ENCODE data around the gene ZNF217. TPM values are rescaled to one million over a fixed set of nuclear protein-coding genes. Genes with fewer than 3 reads are reported as not detected.
A peak's percentile ranks its signal among the peaks of the same experiment; 100 is the strongest.
"Not testable (repeated sequence)": the region's sequence is repeated elsewhere in the genome, so short reads cannot be mapped to it uniquely, and the experiment has no call there.

Gene ZNF217
- total RNA-seq, 1 donor from 2014 or later: 8.9 TPM

GRCh38 chr20:53592992-53593465 is 610 bp downstream of the ZNF217 start:
- no peak for TF ChIP-seq CTCF (IDR thresholded peaks at IDR 0.05)
- Histone ChIP-seq H3K36me3 (no peaks in the 10 kb centered on the region), H3K27ac (peak overlapping the region; percentile 95 to 99), H3K27me3 (no peaks in the 10 kb centered on the region), H3K9me3 (no peaks in the 10 kb centered on the region), H3K4me1 (peaks cover 0 to 13% of the 10 kb centered on the region in 2 donors), H3K4me3 (peak overlapping the region; percentile 92 to 98)
- intact Hi-C loops (cut with DNase I): loop anchor here (5.0 to 10.0 kb wide), 3 partner anchors 179 to 752 kb away; no protein-coding TSS in a partner anchor
- DNase-seq (ENCODE audit: low spot score in 2 of 2): no peak

- peaks cover 0 to 13% of the 10 kb centered on the region in 2 donors for H3K4me1 ChIP-seq
- intact Hi-C loops (cut with DNase I): loop anchor here (5.0 to 10.0 kb wide), 3 partner anchors 180 to 752 kb away; no protein-coding TSS in a partner anchor
- not testable (repeated sequence) for H3K9me3 ChIP-seq, H3K36me3 ChIP-seq, H3K27me3 ChIP-seq
- peak overlapping the region; percentile 95 to 99 for H3K27ac ChIP-seq
- H3K4me3 ChIP-seq: peak overlapping the region; percentile 92 to 98
- peak in 1 of 2 donors; percentile 83 for DNase-seq (ENCODE audit: low spot score in 2 of 2)
These were observed 1.1 kb downstream of the ZNF217 start for GRCh38 chr20:53592454-53592991.

GRCh38 chr20:53591941-53592441 is 1.6 kb downstream of the ZNF217 start:
- not testable (repeated sequence) for H3K4me1 ChIP-seq; H3K9me3 ChIP-seq; H3K27me3 ChIP-seq; H3K36me3 ChIP-seq; DNase-seq (ENCODE audit: low spot score in 2 of 2)
- Histone ChIP-seq H3K4me3 (peak overlapping the region; percentile 92 to 98), H3K27ac (peak overlapping the region; percentile 95 to 99)
- intact Hi-C loops (cut with DNase I): loop anchor here (5.0 to 10.0 kb wide), 3 partner anchors 180 to 753 kb away; no protein-coding TSS in a partner anchor

DNA sequence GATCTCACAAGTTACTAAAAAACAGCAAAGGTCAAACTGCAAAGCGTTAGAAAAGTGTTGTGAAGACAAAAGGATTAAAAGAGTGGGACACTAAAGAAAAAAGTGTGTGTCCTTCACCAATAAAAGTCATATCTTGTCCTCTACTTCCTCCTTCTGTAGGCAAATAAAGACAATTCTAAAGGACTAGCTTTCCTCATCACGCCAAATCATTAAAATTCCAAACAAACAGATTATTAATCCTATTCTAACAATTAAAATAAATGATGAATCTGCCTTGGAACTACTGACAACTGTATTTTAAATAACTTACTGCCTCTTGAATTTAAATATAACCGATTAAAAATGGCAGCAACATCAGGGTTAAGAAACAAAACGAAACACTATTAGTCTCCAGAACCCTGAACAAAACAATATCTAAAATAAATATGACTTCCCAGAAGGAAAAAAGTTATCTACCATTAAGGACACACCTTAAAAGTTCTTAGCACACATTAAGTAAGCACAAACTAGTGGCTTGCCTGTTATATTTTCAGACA is 2.4 kb downstream of the ZNF217 start:
- intact Hi-C loops (cut with DNase I): loop anchor here (5.0 to 10.0 kb wide), 3 partner anchors 181 to 754 kb away; no protein-coding TSS in a partner anchor
- Histone ChIP-seq H3K27ac (peak overlapping the region; percentile 95 to 99), H3K4me3 (peak overlapping the region; percentile 92 to 98)
- not testable (repeated sequence) for H3K4me1 ChIP-seq; DNase-seq (ENCODE audit: low spot score in 2 of 2); H3K9me3 ChIP-seq; H3K27me3 ChIP-seq; H3K36me3 ChIP-seq

GRCh38 chr20:53590608-53591007 is 3.0 kb downstream of the ZNF217 start:
- not testable (repeated sequence) for H3K9me3 ChIP-seq; DNase-seq (ENCODE audit: low spot score in 2 of 2); H3K36me3 ChIP-seq; H3K4me1 ChIP-seq; H3K27me3 ChIP-seq
- intact Hi-C loops (cut with DNase I): loop anchor here (5.0 to 10.0 kb wide), 3 partner anchors 182 to 754 kb away; no protein-coding TSS in a partner anchor
- H3K4me3 ChIP-seq: peak overlapping the region in 1 of 2 donors; percentile 98
- peak overlapping the region; percentile 95 to 99 for H3K27ac ChIP-seq

DNA sequence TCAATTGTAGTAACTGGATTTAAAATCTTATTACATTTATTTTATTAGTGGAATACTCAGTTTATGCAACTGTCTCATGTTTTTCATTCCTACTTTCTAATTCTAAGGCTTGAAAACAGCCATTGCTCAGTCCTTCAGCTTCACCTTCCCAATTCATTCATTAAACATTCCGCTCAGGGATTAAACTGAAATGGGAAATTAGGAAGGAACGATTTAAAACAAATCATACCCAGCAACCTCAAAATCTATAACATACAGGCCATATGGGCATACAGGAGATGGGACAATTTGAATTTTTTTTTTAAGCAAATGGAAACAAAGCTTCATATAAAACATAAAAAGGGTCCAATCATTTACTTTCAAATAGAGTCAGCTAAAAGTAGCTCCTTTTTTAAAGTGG is 3.5 kb downstream of the ZNF217 start:
- not testable (repeated sequence) for H3K27me3 ChIP-seq; DNase-seq (ENCODE audit: low spot score in 2 of 2); H3K4me1 ChIP-seq; H3K36me3 ChIP-seq; H3K9me3 ChIP-seq; H3K4me3 ChIP-seq
- H3K27ac ChIP-seq: peak overlapping the region; percentile 95 to 99
- intact Hi-C loops (cut with DNase I): loop anchor here (5.0 to 10.0 kb wide), 3 partner anchors 182 to 755 kb away; no protein-coding TSS in a partner anchor

- not testable (repeated sequence) for H3K36me3 ChIP-seq; DNase-seq (ENCODE audit: low spot score in 2 of 2); H3K27me3 ChIP-seq; H3K9me3 ChIP-seq; H3K4me3 ChIP-seq; H3K4me1 ChIP-seq
- intact Hi-C loops (cut with DNase I): loop anchor here (5.0 to 10.0 kb wide), 3 partner anchors 183 to 755 kb away; no protein-coding TSS in a partner anchor
- peak overlapping the region; percentile 95 to 99 for H3K27ac ChIP-seq
These were observed 4.1 kb downstream of the ZNF217 start for GRCh38 chr20:53589321-53590065.

- H3K36me3 ChIP-seq; H3K27me3 ChIP-seq; intact Hi-C loops (cut with DNase I); H3K4me1 ChIP-seq; H3K4me3 ChIP-seq; DNase-seq (ENCODE audit: low spot score in 2 of 2); H3K9me3 ChIP-seq: not testable (repeated sequence)
- H3K27ac ChIP-seq: peak overlapping the region in 1 of 2 donors; percentile 22
These were observed 6.4 kb downstream of the ZNF217 start for GRCh38 chr20:53587157-53587703.
